Activated T-cell treated with anti-CD3 and anti-CD28 coated beads, Interleukin-2, amount 50 U/mL, for 1 hour (primary cell): Measurements from ENCODE around the gene MYBPC3.

ENCODE experiments used
- DNase-seq: peaks from one replicate; pipeline ENCODE4 v3.0.0-alpha.2; 2020

The MYBPC3 gene

GRCh38 chr11:47314992-47315391 lies 37.5 kb downstream of the MYBPC3 start:
- no peak for DNase-seq

GRCh38 chr11:47308050-47308823 lies 44.3 kb downstream of the MYBPC3 start:
- DNase-seq = no peak

- no peak for DNase-seq
These were observed 46.0 kb downstream of the MYBPC3 start for GRCh38 chr11:47306484-47306844.

- DNase-seq = no peak
These were observed 46.6 kb downstream of the MYBPC3 start for GRCh38 chr11:47305734-47306483.

GRCh38 chr11:47302853-47303252 lies 49.6 kb downstream of the MYBPC3 start:
- no peak for DNase-seq

- no peak for DNase-seq
These were observed 53.4 kb downstream of the MYBPC3 start for GRCh38 chr11:47299078-47299477.

- DNase-seq = no peak
These were observed 56.5 kb downstream of the MYBPC3 start for GRCh38 chr11:47296045-47296444.

- no peak for DNase-seq
These were observed 57.1 kb downstream of the MYBPC3 start for GRCh38 chr11:47295385-47295784.

- DNase-seq = no peak
These were observed 62.6 kb downstream of the MYBPC3 start for GRCh38 chr11:47289856-47290255.

- no peak for DNase-seq
These were observed 64.4 kb downstream of the MYBPC3 start for GRCh38 chr11:47288066-47288465.

- no peak for DNase-seq
These were observed 66.3 kb downstream of the MYBPC3 start for GRCh38 chr11:47285969-47286770.

- no peak for DNase-seq
These were observed 68.4 kb downstream of the MYBPC3 start for GRCh38 chr11:47284151-47284550.

- DNase-seq = no peak
These were observed 70.0 kb downstream of the MYBPC3 start for GRCh38 chr11:47282462-47282861.
